Fibroblast of pulmonary artery (primary cell): ENCODE data around the gene L3MBTL3.
A peak's percentile ranks its signal among the peaks of the same experiment; 100 is the strongest.
"Not testable (repeated sequence)": the region's sequence is repeated elsewhere in the genome, so short reads cannot be mapped to it uniquely, and the experiment has no call there.

ENCODE experiments used
- DNase-seq: peaks from one replicate; pipeline ENCODE4 v3.0.0-alpha.2; 2010; ENCODE audit warnings: low read depth
- H3K4me3 ChIP-seq: replicated peaks from 2 replicates; pipeline ENCODE4 v1.5.1; 2011; ENCODE audit warnings: low read depth, mild to moderate bottlenecking, control low read depth, low read length, moderate library complexity
- TF ChIP-seq, protein P1 (sequence below): IDR thresholded peaks from 2 replicates; pipeline ENCODE4 v1.5.1; 2011; ENCODE audit warnings: mild to moderate bottlenecking, control low read depth, low read length, inconsistent platforms; ENCODE audit errors: missing control alignments

L3MBTL3 gene

DNA sequence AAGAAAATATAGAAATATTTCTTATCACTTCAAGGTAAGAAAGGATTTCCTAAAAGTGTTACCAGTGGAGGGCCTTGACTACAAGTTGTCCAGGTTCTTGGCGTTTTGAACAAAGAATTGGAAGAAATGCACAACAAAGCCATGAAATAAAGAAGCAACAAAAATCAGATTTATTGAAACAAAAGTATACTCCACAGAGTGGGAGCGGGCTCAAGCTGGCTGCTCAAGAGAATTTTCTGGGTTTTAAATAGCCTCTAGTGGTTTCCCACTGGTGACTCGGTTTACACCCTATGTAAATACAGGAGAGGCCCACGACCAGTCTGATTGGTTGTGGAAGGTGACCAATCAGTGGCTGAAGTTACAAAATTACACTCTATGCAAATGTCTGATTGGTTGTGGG, 140.2 kb downstream of the L3MBTL3 start:
- H3K4me3 ChIP-seq, result no peak overlapping the region
- TF ChIP-seq, protein P1, sequence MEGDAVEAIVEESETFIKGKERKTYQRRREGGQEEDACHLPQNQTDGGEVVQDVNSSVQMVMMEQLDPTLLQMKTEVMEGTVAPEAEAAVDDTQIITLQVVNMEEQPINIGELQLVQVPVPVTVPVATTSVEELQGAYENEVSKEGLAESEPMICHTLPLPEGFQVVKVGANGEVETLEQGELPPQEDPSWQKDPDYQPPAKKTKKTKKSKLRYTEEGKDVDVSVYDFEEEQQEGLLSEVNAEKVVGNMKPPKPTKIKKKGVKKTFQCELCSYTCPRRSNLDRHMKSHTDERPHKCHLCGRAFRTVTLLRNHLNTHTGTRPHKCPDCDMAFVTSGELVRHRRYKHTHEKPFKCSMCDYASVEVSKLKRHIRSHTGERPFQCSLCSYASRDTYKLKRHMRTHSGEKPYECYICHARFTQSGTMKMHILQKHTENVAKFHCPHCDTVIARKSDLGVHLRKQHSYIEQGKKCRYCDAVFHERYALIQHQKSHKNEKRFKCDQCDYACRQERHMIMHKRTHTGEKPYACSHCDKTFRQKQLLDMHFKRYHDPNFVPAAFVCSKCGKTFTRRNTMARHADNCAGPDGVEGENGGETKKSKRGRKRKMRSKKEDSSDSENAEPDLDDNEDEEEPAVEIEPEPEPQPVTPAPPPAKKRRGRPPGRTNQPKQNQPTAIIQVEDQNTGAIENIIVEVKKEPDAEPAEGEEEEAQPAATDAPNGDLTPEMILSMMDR, result no peak
- DNase-seq, result no peak

DNA sequence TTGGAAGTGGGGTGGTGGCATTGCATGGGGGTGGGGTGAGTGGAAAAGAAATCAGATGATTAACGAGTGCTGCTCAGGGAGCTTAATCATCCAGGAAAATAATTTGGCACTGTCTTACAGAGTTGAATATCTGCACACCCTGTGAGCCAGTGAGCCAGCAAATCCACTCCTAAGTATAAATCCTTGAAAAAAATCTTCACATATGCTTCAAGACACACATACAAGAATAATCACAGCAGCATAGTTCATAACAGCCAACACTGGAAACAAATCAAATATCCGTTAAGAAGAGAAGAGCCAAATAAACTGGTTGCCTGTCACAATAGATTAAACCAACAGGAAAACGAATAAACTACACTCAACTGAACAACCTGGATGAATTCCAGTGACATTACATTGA, 141.6 kb downstream of the L3MBTL3 start:
- no peak for DNase-seq
- TF ChIP-seq, protein P1, result no peak
- no peak overlapping the region for H3K4me3 ChIP-seq

DNA sequence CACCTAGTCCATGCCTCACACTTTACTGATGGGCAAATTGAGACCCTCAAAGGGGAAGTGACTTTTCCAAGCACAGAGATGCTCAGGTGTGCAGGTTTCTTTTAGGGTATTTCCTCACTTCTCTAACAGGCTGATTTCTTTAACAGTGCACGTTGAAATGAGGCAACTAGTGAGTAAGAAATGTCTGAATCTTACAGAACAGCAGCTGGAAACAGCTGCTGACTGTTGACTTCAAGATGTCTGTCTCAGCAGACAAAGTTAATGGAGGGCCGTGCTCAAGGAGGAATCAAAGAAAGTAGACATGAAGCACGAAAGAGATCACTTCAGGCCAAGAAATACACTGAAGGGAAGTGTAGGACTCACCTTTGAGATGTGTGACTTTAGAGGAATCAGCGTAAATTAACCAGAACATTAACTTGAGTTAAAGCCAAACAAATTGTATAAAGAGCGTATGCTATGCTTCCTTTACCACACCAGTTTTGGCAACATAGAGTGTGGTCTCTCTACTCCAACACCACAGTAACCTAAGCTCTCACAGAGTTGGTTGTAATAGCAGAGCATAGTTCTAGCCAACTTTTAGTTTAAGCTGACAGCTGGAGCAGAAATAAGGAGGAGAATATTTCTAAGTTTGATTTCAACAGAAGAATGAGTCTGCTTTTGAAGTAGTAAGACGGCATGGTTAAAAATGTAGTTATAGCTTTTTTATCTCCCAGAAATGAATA, 143.5 kb downstream of the L3MBTL3 start:
- DNase-seq, result peak; percentile 29
- TF ChIP-seq, protein P1, result no peak
- H3K4me3 ChIP-seq, result no peak overlapping the region

DNA sequence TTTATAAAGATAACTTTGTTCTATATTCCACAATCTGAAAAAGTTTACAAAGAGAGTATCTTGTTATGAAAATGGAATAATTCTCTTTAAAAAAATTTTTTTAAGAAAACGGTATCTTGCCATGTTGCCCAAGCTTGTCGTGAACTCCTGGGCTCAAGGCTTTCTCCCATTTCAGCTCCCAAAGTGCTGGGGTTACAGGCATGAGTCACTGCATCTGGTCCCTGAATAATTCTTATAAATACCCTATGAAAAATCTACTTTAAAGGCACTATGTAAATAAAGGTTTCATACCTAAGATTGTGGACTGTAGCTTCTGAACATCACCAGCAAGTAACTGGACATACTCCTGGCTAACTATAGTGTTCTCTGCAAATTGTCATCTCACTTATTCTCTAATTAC, 144.0 kb downstream of the L3MBTL3 start:
- TF ChIP-seq, protein P1, result no peak
- no peak for DNase-seq
- H3K4me3 ChIP-seq, result no peak overlapping the region

DNA sequence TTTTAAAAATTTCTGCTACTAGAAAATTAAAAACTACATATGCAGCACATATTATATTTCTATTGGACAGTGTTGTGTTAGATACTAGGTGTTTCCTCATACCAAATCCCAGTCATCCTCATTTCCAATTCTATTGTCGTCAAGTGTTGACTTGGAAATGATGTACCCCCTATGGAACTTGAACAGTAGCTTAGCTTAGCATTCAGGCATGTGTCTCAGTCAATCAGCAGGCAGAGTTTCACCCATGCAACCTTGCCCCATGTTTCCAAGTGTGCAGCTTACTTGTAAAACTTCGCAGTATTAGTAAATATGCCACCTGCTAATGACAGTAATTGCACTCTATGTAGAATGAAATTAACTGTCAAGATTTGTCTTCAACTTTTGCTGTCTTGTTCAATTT, 144.9 kb downstream of the L3MBTL3 start:
- DNase-seq, result no peak
- TF ChIP-seq, protein P1, result no peak
- no peak overlapping the region for H3K4me3 ChIP-seq

DNA sequence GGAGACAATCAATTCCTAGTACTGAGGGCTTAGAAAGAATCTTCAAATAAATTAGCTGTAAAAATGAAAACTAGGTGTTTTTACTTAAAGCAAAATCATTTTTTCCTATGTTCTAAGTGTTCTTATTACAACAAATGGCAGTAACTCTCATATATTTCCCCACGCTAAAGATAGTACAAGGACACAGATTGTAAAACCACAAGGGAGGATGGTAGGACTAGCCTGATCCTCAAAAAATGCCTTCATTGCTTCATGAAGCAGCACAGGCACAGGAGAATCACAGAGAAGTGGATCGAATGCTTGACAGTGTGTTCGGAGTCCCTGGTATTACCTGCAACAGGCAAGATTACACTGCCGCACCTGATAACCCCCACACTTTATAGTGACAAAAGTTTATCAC, 145.9 kb downstream of the L3MBTL3 start:
- DNase-seq, result no peak
- TF ChIP-seq, protein P1, result no peak
- no peak overlapping the region for H3K4me3 ChIP-seq

DNA sequence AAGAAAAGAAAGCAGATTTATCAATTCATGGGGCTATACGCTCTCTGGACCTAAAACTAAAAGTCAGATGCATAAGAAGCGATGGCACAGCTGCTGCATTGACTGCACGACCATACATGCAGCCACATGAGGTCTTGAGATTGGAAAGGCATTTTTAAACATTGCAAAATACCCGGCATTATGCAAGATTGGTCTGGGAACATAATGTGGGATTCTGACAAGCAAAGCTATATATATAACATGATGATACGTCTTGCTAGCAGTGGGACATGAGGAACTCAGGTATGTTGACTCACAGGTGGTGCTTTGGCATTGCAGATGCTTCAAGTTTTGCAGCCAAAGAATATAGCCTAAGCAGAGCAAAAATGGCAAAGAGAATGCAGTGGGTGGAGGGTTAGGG, 149.3 kb downstream of the L3MBTL3 start:
- DNase-seq, result peak; percentile 77
- no peak overlapping the region for H3K4me3 ChIP-seq
- TF ChIP-seq, protein P1, result no peak

DNA sequence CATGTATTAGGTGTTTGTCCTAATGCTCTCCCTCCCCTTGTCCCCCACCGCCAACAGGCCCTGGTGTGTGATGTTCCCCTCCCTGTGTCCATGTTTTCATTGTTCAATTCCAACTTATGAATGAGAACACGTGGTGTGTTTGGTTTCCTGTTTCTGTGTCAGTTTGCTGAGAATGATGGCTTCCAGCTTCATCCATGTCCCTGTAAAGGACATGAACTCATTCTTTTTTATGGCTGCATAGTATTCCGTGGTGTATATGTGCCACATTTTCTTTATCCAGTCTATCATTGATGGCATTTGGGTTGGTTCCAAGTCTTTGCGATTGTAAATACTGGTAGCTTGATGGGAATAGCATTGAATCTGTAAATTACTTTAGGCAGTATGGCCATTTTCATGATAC, 151.8 kb downstream of the L3MBTL3 start:
- H3K4me3 ChIP-seq, DNase-seq: not testable (repeated sequence)

DNA sequence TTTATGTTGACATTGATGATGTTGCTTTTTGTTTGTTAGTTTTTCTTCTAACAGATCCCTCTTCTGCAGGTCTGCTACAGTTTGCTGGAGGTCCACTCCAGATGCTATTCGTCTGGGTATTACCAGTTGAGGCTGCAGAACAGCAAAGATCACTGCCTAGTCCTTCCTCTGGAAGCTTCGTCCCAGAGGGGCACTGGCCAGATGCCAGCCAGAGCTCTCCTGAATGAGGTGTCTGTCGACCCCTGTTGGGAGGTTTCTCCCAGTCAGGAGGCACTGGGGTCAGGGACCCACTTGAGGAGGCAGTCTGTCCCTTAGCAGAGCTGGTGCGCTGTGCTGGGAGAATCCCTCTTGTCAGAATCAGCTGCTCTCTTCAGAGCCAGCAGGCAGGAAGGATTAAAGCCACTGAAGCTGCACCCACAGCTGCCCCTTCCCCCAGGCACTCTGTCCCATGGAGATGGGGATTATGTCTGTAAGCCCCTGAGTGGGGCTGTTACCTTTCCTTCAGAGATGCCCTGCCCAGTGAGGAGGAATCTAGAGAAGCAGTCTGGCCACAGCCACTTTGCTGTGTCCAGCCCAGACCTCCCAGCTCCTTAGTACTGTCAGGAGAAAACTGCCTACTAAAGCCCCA, 155.1 kb downstream of the L3MBTL3 start:
- not testable (repeated sequence) for DNase-seq, H3K4me3 ChIP-seq
